ENCODE measurements around the gene TBC1D22A. TPM values are rescaled to one million over a fixed set of nuclear protein-coding genes. Genes with fewer than 3 reads are reported as not detected.

The TBC1D22A gene
- polyA plus RNA-seq, 1 of the 3 experiments (the other 2 are of a cell fraction): 16.5 TPM

DNA sequence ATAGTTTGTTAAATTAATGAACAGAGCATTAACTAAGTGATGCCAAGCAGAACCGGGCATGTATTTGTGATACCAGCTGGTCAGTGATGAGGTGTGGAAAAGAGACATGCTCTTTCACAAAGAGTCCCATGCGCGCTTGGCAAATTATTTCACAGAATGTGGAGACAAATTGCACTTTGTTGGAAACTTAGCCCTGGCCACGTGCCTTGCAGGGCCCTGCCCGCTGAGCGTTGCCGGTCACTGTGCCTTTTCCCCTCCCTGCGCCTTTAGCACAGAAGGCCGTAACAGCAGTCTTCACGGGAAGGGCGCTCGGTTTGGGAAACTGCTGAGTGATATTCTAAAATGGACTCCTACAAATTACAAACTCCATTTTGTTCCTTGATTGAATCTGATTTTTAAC lies 235.9 kb downstream of the TBC1D22A start (continued):
- TF ChIP-seq, protein P1, sequence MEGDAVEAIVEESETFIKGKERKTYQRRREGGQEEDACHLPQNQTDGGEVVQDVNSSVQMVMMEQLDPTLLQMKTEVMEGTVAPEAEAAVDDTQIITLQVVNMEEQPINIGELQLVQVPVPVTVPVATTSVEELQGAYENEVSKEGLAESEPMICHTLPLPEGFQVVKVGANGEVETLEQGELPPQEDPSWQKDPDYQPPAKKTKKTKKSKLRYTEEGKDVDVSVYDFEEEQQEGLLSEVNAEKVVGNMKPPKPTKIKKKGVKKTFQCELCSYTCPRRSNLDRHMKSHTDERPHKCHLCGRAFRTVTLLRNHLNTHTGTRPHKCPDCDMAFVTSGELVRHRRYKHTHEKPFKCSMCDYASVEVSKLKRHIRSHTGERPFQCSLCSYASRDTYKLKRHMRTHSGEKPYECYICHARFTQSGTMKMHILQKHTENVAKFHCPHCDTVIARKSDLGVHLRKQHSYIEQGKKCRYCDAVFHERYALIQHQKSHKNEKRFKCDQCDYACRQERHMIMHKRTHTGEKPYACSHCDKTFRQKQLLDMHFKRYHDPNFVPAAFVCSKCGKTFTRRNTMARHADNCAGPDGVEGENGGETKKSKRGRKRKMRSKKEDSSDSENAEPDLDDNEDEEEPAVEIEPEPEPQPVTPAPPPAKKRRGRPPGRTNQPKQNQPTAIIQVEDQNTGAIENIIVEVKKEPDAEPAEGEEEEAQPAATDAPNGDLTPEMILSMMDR (IDR thresholded peaks at IDR 0.05): no peak
- TF ChIP-seq GABPA (IDR thresholded peaks at IDR 0.05; ENCODE audit: low read depth) (no peak), RFX5 (IDR thresholded peaks at IDR 0.05; ENCODE audit: low read length) (no peak), GATA2 (CRISPR knock-in tag; IDR thresholded peaks at IDR 0.05) (no peak)
- TF ChIP-seq, protein P2, sequence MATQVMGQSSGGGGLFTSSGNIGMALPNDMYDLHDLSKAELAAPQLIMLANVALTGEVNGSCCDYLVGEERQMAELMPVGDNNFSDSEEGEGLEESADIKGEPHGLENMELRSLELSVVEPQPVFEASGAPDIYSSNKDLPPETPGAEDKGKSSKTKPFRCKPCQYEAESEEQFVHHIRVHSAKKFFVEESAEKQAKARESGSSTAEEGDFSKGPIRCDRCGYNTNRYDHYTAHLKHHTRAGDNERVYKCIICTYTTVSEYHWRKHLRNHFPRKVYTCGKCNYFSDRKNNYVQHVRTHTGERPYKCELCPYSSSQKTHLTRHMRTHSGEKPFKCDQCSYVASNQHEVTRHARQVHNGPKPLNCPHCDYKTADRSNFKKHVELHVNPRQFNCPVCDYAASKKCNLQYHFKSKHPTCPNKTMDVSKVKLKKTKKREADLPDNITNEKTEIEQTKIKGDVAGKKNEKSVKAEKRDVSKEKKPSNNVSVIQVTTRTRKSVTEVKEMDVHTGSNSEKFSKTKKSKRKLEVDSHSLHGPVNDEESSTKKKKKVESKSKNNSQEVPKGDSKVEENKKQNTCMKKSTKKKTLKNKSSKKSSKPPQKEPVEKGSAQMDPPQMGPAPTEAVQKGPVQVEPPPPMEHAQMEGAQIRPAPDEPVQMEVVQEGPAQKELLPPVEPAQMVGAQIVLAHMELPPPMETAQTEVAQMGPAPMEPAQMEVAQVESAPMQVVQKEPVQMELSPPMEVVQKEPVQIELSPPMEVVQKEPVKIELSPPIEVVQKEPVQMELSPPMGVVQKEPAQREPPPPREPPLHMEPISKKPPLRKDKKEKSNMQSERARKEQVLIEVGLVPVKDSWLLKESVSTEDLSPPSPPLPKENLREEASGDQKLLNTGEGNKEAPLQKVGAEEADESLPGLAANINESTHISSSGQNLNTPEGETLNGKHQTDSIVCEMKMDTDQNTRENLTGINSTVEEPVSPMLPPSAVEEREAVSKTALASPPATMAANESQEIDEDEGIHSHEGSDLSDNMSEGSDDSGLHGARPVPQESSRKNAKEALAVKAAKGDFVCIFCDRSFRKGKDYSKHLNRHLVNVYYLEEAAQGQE (IDR thresholded peaks at IDR 0.05; ENCODE audit: low read depth, low read length): no peak

DNA sequence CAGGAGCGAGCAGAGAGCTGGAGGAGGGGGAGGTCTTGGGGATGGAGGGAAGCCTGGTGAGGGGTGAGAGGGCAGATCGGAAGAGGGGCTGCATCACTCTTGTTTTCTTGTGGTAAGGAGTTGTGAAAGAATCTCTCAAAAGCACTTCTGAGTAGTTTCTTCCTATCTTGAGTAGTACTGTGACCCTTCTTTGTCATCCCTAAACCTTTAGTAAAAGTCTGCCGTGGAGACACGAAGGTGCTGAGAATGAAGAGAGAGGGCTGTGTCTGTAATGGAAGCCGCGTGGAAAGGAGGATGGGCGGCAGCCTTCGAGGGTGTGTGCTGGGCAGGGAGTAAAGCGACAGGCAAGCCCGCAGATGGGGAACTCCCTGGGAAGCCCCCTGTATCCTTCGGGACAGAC lies 237.8 kb downstream of the TBC1D22A start:
- Histone ChIP-seq H3K4me2 (no peak overlapping the region), H3K27ac (ENCODE audit: low read depth in 2 of 2, low read length in 1 of 2) (no peak overlapping the region), H3K9me2 (no peaks in the 10 kb centered on the region), H3K27me3 (ENCODE audit: insufficient read depth) (no peaks in the 10 kb centered on the region), H3K9me3 (no peaks in the 10 kb centered on the region), H2AFZ (ENCODE audit: low read depth) (no peak overlapping the region), H4K20me1 (ENCODE audit: insufficient read depth) (no peaks in the 10 kb centered on the region), H3K9ac (no peak overlapping the region), H3K79me2 (ENCODE audit: insufficient read depth) (no peaks in the 10 kb centered on the region), H3K36me3 (replicated peaks in 1 of 2; ENCODE audit: control insufficient read depth in 1 of 2, insufficient read depth in 2 of 2, low read length in 1 of 2) (peaks cover 0 to 10% of the 10 kb centered on the region in 2 experiments), H3K4me3 (ENCODE audit: low read depth in 2 of 2, low read length in 1 of 2) (no peak overlapping the region), H3K4me1 (ENCODE audit: control insufficient read depth in 1 of 2, insufficient read depth in 2 of 2, low read depth in 1 of 2, low read length in 1 of 2) (no peaks in the 10 kb centered on the region; a peak in 1 of 4 replicates), H3F3A (replicated peaks; ENCODE audit: insufficient read depth) (no peaks in the 10 kb centered on the region)
- ChIA-PET CTCF (interaction anchor here (1.3 kb wide), 1 partner anchor 201 kb away, joined by 5 read pairs; no protein-coding TSS in a partner anchor), POLR2A (no interaction called here)
- WGBS (ENCODE audit: low lambda C conversion rate): 95% methylated on average over 11 of the region's 11 CpGs
- DNase-seq: no peak
- no peak for TF ChIP-seq EZH2phosphoT487 (IDR thresholded peaks at IDR 0.05; ENCODE audit: borderline replicate concordance, low read depth)
- TF ChIP-seq RFX5 (IDR thresholded peaks at IDR 0.05; ENCODE audit: low read length): no peak
- no peak for TF ChIP-seq FOSL2 (IDR thresholded peaks at IDR 0.05; ENCODE audit: borderline replicate concordance, low read depth)
- TF ChIP-seq, protein P3, sequence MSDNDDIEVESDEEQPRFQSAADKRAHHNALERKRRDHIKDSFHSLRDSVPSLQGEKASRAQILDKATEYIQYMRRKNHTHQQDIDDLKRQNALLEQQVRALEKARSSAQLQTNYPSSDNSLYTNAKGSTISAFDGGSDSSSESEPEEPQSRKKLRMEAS (IDR thresholded peaks at IDR 0.05; ENCODE audit: low read depth): no peak
- TF ChIP-seq, protein P4, sequence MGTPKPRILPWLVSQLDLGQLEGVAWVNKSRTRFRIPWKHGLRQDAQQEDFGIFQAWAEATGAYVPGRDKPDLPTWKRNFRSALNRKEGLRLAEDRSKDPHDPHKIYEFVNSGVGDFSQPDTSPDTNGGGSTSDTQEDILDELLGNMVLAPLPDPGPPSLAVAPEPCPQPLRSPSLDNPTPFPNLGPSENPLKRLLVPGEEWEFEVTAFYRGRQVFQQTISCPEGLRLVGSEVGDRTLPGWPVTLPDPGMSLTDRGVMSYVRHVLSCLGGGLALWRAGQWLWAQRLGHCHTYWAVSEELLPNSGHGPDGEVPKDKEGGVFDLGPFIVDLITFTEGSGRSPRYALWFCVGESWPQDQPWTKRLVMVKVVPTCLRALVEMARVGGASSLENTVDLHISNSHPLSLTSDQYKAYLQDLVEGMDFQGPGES (IDR thresholded peaks at IDR 0.05; ENCODE audit: low read depth, low read length): no peak
- TF ChIP-seq SIN3A (IDR thresholded peaks at IDR 0.05; ENCODE audit: borderline replicate concordance, low read depth, low read length): no peak
- no peak for TF ChIP-seq RCOR1 (IDR thresholded peaks at IDR 0.05; ENCODE audit: low read length)
- TF ChIP-seq SMC3 (IDR thresholded peaks at IDR 0.05; ENCODE audit: low read depth, low read length): no peak
